ENCODE data around the gene SPNS1. TPM values are rescaled to one million over a fixed set of nuclear protein-coding genes. Genes with fewer than 3 reads are reported as not detected.

SPNS1 gene
- total RNA-seq, 3 donors from 2014 or later (not counting 1 experiment from before 2014, with no cell fraction given) = 36.0 to 44.3 (median 36.9) TPM

- H3K36me3 ChIP-seq (ENCODE audit: control insufficient read depth, insufficient read depth, low read length) = no peaks in the 10 kb centered on the region
- 63% methylated on average over 7 of the region's 9 CpGs for WGBS (ENCODE audit: insufficient coverage)
- H3K4me3 ChIP-seq (ENCODE audit: low read length) = no peak overlapping the region
- no peak for TF ChIP-seq CTCF (IDR thresholded peaks at IDR 0.05)
- Mint-ChIP-seq H3K9me3 (no peaks in the 10 kb centered on the region), H3K27me3 (ENCODE audit: low read depth in 2 of 2) (peaks cover 0 to 3% of the 10 kb centered on the region in 2 donors), H3K4me1 (peaks cover 19 to 28% of the 10 kb centered on the region in 2 donors), H3K27ac (peak overlapping the region; percentile 59 to 68), H3K4me3 (no peak overlapping the region), H3K36me3 (no peaks in the 10 kb centered on the region)
- DNase-seq = peak in 1 of 2 donors; percentile 79
- H3K27me3 ChIP-seq (ENCODE audit: control insufficient read depth, insufficient read depth, low read length) = no peaks in the 10 kb centered on the region
- peak; percentile 63 to 76 (median 73) for ATAC-seq
- intact Hi-C loops (cut with micrococcal nuclease) = no loop called here
- no peaks in the 10 kb centered on the region for H3K9me3 ChIP-seq (ENCODE audit: control insufficient read depth, insufficient read depth, low read length)
- peaks cover 22% of the 10 kb centered on the region for H3K4me1 ChIP-seq (ENCODE audit: control insufficient read depth, insufficient read depth, low read length)
- H3K27ac ChIP-seq (ENCODE audit: low read length) = peak overlapping the region; percentile 9
Measured at GRCh38 chr16:29012913-29013553, 38.5 kb downstream of the SPNS1 start.

GRCh38 chr16:29014561-29015069 lies 40.0 kb downstream of the SPNS1 start:
- no peak overlapping the region for H3K27ac ChIP-seq (ENCODE audit: low read length)
- no peaks in the 10 kb centered on the region for H3K36me3 ChIP-seq (ENCODE audit: control insufficient read depth, insufficient read depth, low read length)
- no peaks in the 10 kb centered on the region for H3K27me3 Mint-ChIP-seq (ENCODE audit: low read depth in 2 of 2)
- H3K4me1 ChIP-seq (ENCODE audit: control insufficient read depth, insufficient read depth, low read length) = peaks cover 8% of the 10 kb centered on the region
- no peaks in the 10 kb centered on the region for H3K9me3 Mint-ChIP-seq
- DNase-seq (no peak), ATAC-seq (no peak)
- H3K4me1 Mint-ChIP-seq = peaks cover 13 to 19% of the 10 kb centered on the region in 2 donors
- WGBS (ENCODE audit: insufficient coverage) = 91% methylated on average over 3 of the region's 3 CpGs
- intact Hi-C loops (cut with micrococcal nuclease) = no loop called here
- no peaks in the 10 kb centered on the region for H3K36me3 Mint-ChIP-seq
- no peaks in the 10 kb centered on the region for H3K27me3 ChIP-seq (ENCODE audit: control insufficient read depth, insufficient read depth, low read length)
- H3K9me3 ChIP-seq (ENCODE audit: control insufficient read depth, insufficient read depth, low read length) = no peaks in the 10 kb centered on the region
- H3K4me3 ChIP-seq (ENCODE audit: low read length) = no peak overlapping the region
- no peak overlapping the region for H3K4me3 Mint-ChIP-seq
- no peak overlapping the region for H3K27ac Mint-ChIP-seq
- TF ChIP-seq CTCF (IDR thresholded peaks at IDR 0.05) = no peak

GRCh38 chr16:29022196-29022595 lies 47.6 kb downstream of the SPNS1 start:
- no peak for TF ChIP-seq CTCF (IDR thresholded peaks at IDR 0.05)
- Histone ChIP-seq H3K36me3 (ENCODE audit: control insufficient read depth, insufficient read depth, low read length) (no peaks in the 10 kb centered on the region), H3K4me1 (ENCODE audit: control insufficient read depth, insufficient read depth, low read length) (no peaks in the 10 kb centered on the region), H3K27me3 (ENCODE audit: control insufficient read depth, insufficient read depth, low read length) (no peaks in the 10 kb centered on the region), H3K9me3 (ENCODE audit: control insufficient read depth, insufficient read depth, low read length) (no peaks in the 10 kb centered on the region), H3K4me3 (ENCODE audit: low read length) (no peak overlapping the region), H3K27ac (ENCODE audit: low read length) (no peak overlapping the region)
- Mint-ChIP-seq H3K4me1 (peaks cover 0 to 10% of the 10 kb centered on the region in 2 donors), H3K36me3 (no peaks in the 10 kb centered on the region), H3K27ac (no peak overlapping the region), H3K27me3 (ENCODE audit: low read depth in 2 of 2) (no peaks in the 10 kb centered on the region), H3K9me3 (no peaks in the 10 kb centered on the region), H3K4me3 (no peak overlapping the region)
- no peak for ATAC-seq
- 97% methylated on average over 5 of the region's 5 CpGs for WGBS (ENCODE audit: insufficient coverage)
- DNase-seq = no peak
- intact Hi-C loops (cut with micrococcal nuclease) = no loop called here
